Activated T-cell treated with anti-CD3 and anti-CD28 coated beads, Interleukin-2, amount 50 U/mL, for 72 hours (primary cell): Measurements from ENCODE around the gene CORO6. TPM values are rescaled to one million over a fixed set of nuclear protein-coding genes. Genes with fewer than 3 reads are reported as not detected.

Source experiments
- ATAC-seq, 2 donors: fragments of 150-1000 bp; cut with Tn5 transposase; replicated peaks in 1 of 2; 2 replicates each; pipeline ENCODE4 v1.10.0; 2021; ENCODE audit warnings: moderate library complexity in 2 of 2, mild to moderate bottlenecking in 1 of 2
- DNase-seq, 2 donors: peaks; one replicate each; pipeline ENCODE4 v3.0.0; 2021 to 2022; ENCODE audit warnings: mixed read lengths in 1 of 2
- H3K27ac Mint-ChIP-seq: one replicate; pipeline ENCODE4 v1.8.0; 2022; ENCODE audit warnings: mild to moderate bottlenecking, moderate library complexity, mixed read lengths
- H3K27me3 Mint-ChIP-seq: one replicate; pipeline ENCODE4 v1.8.0; 2022; ENCODE audit warnings: low read depth, mixed read lengths
- H3K36me3 Mint-ChIP-seq, 2 donors: one replicate each; pipeline ENCODE4 v1.8.0; 2022; ENCODE audit warnings: mixed read lengths in 2 of 2, mild to moderate bottlenecking in 1 of 2; ENCODE audit not compliant: insufficient read depth in 2 of 2
- H3K4me1 Mint-ChIP-seq: one replicate; pipeline ENCODE4 v1.8.0; 2022; ENCODE audit warnings: low read depth, mixed read lengths
- H3K4me3 Mint-ChIP-seq, 2 donors: one replicate each; pipeline ENCODE4 v1.8.0; 2022; ENCODE audit warnings: mild to moderate bottlenecking in 2 of 2, mixed read lengths in 2 of 2, moderate library complexity in 2 of 2
- H3K9me3 Mint-ChIP-seq, 2 donors: one replicate each; pipeline ENCODE4 v1.8.0; 2022; ENCODE audit warnings: mixed read lengths in 2 of 2
- total RNA-seq, 2 donors: library from RNA; stranded (reverse); gene quantifications; one replicate each; pipeline ENCODE4 v1.2.3, GENCODE V29; 2022

The CORO6 gene
- 10 to 100 TPM; 10.4 to 13.9 TPM for total RNA-seq

GRCh38 chr17:29622337-29623282 lies at the start of gene CORO6:
CORO6 (minus strand) TSS chr17:29622912; CDS start chr17:29621421, 1,491 bp downstream.
- H3K27ac Mint-ChIP-seq: peak within 1 kb of the TSS; percentile 75
- H3K4me1 Mint-ChIP-seq: peaks cover 60% of the 10 kb centered on the region
- DNase-seq (peak; percentile 65 to 78), ATAC-seq (peak; percentile 43 to 53)
- peak within 1 kb of the TSS; percentile 85 to 91 for H3K4me3 Mint-ChIP-seq
- no peaks in the 10 kb centered on the region for H3K27me3 Mint-ChIP-seq
- no peaks in the 10 kb centered on the region for H3K9me3 Mint-ChIP-seq
- no peaks in the 10 kb centered on the region for H3K36me3 Mint-ChIP-seq

GRCh38 chr17:29671661-29672060 lies 48.9 kb upstream of the CORO6 start:
- Mint-ChIP-seq H3K4me3 (no peak overlapping the region), H3K27ac (no peak overlapping the region)

GRCh38 chr17:29669266-29669665 lies 46.6 kb upstream of the CORO6 start:
- ATAC-seq: no peak
- no peak overlapping the region for H3K27ac Mint-ChIP-seq
- peaks cover 39% of the 10 kb centered on the region for H3K4me1 Mint-ChIP-seq
- no peak for DNase-seq
- peaks cover 8 to 22% of the 10 kb centered on the region in 2 donors for H3K36me3 Mint-ChIP-seq
- H3K9me3 Mint-ChIP-seq: no peaks in the 10 kb centered on the region
- no peaks in the 10 kb centered on the region for H3K27me3 Mint-ChIP-seq
- no peak overlapping the region for H3K4me3 Mint-ChIP-seq

More at GRCh38 chr17:29671661-29672060, 48.9 kb upstream of the CORO6 start:
- no peak for DNase-seq
- H3K4me1 Mint-ChIP-seq: peaks cover 37% of the 10 kb centered on the region
- peaks cover 7 to 16% of the 10 kb centered on the region in 2 donors for H3K36me3 Mint-ChIP-seq
- no peaks in the 10 kb centered on the region for H3K9me3 Mint-ChIP-seq
- H3K27me3 Mint-ChIP-seq: no peaks in the 10 kb centered on the region
- no peak for ATAC-seq

GRCh38 chr17:29667969-29668368 lies 45.3 kb upstream of the CORO6 start:
- H3K9me3 Mint-ChIP-seq: no peaks in the 10 kb centered on the region
- peaks cover 8 to 21% of the 10 kb centered on the region in 2 donors for H3K36me3 Mint-ChIP-seq
- H3K4me3 Mint-ChIP-seq: no peak overlapping the region
- no peak for ATAC-seq
- H3K4me1 Mint-ChIP-seq: peaks cover 32% of the 10 kb centered on the region
- H3K27me3 Mint-ChIP-seq: no peaks in the 10 kb centered on the region
- H3K27ac Mint-ChIP-seq: peak overlapping the region; percentile 68
- no peak for DNase-seq

GRCh38 chr17:29665481-29665810 lies 42.7 kb upstream of the CORO6 start:
- Mint-ChIP-seq H3K4me1 (peaks cover 35% of the 10 kb centered on the region), H3K27ac (peak overlapping the region; percentile 86), H3K9me3 (no peaks in the 10 kb centered on the region), H3K4me3 (peak overlapping the region; percentile 20 to 32), H3K36me3 (peaks cover 8 to 23% of the 10 kb centered on the region in 2 donors), H3K27me3 (no peaks in the 10 kb centered on the region)
- ATAC-seq: no peak
- no peak for DNase-seq

- Mint-ChIP-seq H3K4me1 (peaks cover 40% of the 10 kb centered on the region), H3K36me3 (peaks cover 8 to 27% of the 10 kb centered on the region in 2 donors)
Measured at GRCh38 chr17:29664743-29665480, 42.2 kb upstream of the CORO6 start.

GRCh38 chr17:29663155-29663554 lies 40.4 kb upstream of the CORO6 start:
- no peaks in the 10 kb centered on the region for H3K9me3 Mint-ChIP-seq
- peaks cover 48% of the 10 kb centered on the region for H3K4me1 Mint-ChIP-seq
- ATAC-seq (no peak), DNase-seq (no peak)
- peaks cover 8 to 27% of the 10 kb centered on the region in 2 donors for H3K36me3 Mint-ChIP-seq
- no peaks in the 10 kb centered on the region for H3K27me3 Mint-ChIP-seq
- H3K4me3 Mint-ChIP-seq: no peak overlapping the region
- H3K27ac Mint-ChIP-seq: peak overlapping the region; percentile 24

More at GRCh38 chr17:29664743-29665480, 42.2 kb upstream of the CORO6 start:
- Mint-ChIP-seq H3K27me3 (no peaks in the 10 kb centered on the region), H3K27ac (peak overlapping the region; percentile 86), H3K4me3 (peak overlapping the region; percentile 20 to 32), H3K9me3 (no peaks in the 10 kb centered on the region)
- peak; percentile 92 to 95 for ATAC-seq
- no peak for DNase-seq

- no peak overlapping the region for H3K27ac Mint-ChIP-seq
- peaks cover 6 to 20% of the 10 kb centered on the region in 2 donors for H3K36me3 Mint-ChIP-seq
- H3K4me3 Mint-ChIP-seq: no peak overlapping the region
- DNase-seq: no peak
- no peaks in the 10 kb centered on the region for H3K27me3 Mint-ChIP-seq
- H3K4me1 Mint-ChIP-seq: peaks cover 39% of the 10 kb centered on the region
- no peaks in the 10 kb centered on the region for H3K9me3 Mint-ChIP-seq
- no peak for ATAC-seq
Measured at GRCh38 chr17:29661213-29661612, 38.5 kb upstream of the CORO6 start.

- Mint-ChIP-seq H3K4me1 (peaks cover 21% of the 10 kb centered on the region), H3K36me3 (peaks cover 3 to 21% of the 10 kb centered on the region in 2 donors), H3K4me3 (peak overlapping the region; percentile 32 to 47), H3K27ac (no peak overlapping the region), H3K27me3 (no peaks in the 10 kb centered on the region), H3K9me3 (no peaks in the 10 kb centered on the region)
- DNase-seq (no peak), ATAC-seq (peak in 1 of 2 donors; percentile 65)
Measured at GRCh38 chr17:29659155-29659554, 36.4 kb upstream of the CORO6 start.

- Mint-ChIP-seq H3K4me3 (no peak overlapping the region), H3K9me3 (no peaks in the 10 kb centered on the region), H3K27me3 (no peaks in the 10 kb centered on the region), H3K36me3 (peaks cover 0 to 15% of the 10 kb centered on the region in 2 donors), H3K27ac (no peak overlapping the region), H3K4me1 (peaks cover 17% of the 10 kb centered on the region)
- DNase-seq (no peak), ATAC-seq (no peak)
Measured at GRCh38 chr17:29655323-29655722, 32.6 kb upstream of the CORO6 start.

- DNase-seq: no peak
- H3K4me1 Mint-ChIP-seq: peaks cover 5% of the 10 kb centered on the region
- H3K27me3 Mint-ChIP-seq: no peaks in the 10 kb centered on the region
- H3K27ac Mint-ChIP-seq: no peak overlapping the region
- ATAC-seq: no peak
- H3K4me3 Mint-ChIP-seq: no peak overlapping the region
- H3K36me3 Mint-ChIP-seq: peaks cover 2 to 12% of the 10 kb centered on the region in 2 donors
- no peaks in the 10 kb centered on the region for H3K9me3 Mint-ChIP-seq
Measured at GRCh38 chr17:29653995-29654714, 31.4 kb upstream of the CORO6 start.

- no peaks in the 10 kb centered on the region for H3K4me1 Mint-ChIP-seq
- H3K4me3 Mint-ChIP-seq: no peak overlapping the region
- peak overlapping the region; percentile 54 for H3K27ac Mint-ChIP-seq
- H3K36me3 Mint-ChIP-seq: peaks cover 2 to 17% of the 10 kb centered on the region in 2 donors
- no peaks in the 10 kb centered on the region for H3K9me3 Mint-ChIP-seq
- no peaks in the 10 kb centered on the region for H3K27me3 Mint-ChIP-seq
- DNase-seq: no peak
- ATAC-seq: no peak
Measured at GRCh38 chr17:29652976-29653375, 30.3 kb upstream of the CORO6 start.
